GM12878 (cell line): ENCODE results near the gene LPAR5. TPM values are rescaled to one million over a fixed set of nuclear protein-coding genes. Genes with fewer than 3 reads are reported as not detected.

ENCODE experiments used
- ATF2 ChIP-seq: IDR thresholded peaks from 2 replicates; pipeline ENCODE4 v1.6.1; 2012; ENCODE audit warnings: low read length, inconsistent platforms
- BRCA1 ChIP-seq: IDR thresholded peaks from 2 replicates; pipeline ENCODE4 v1.6.1; 2011; ENCODE audit warnings: low read depth, low read length, improper control_type of control experiment
- GATAD2B ChIP-seq: fragments of 450-650 bp; conservative IDR thresholded peaks from 2 replicates; pipeline ENCODE4 v1.6.1; 2017; ENCODE audit warnings: low read depth, mild to moderate bottlenecking, moderate library complexity
- NFYB ChIP-seq: IDR thresholded peaks from 2 replicates; pipeline ENCODE4 v1.6.1; 2011; ENCODE audit warnings: low read depth, mild to moderate bottlenecking, low read length, improper control_type of control experiment, moderate library complexity; ENCODE audit not compliant: insufficient read depth
- TCF12 ChIP-seq: IDR thresholded peaks from 2 replicates; pipeline ENCODE4 v1.6.1; 2011; ENCODE audit warnings: low read depth, mild to moderate bottlenecking, low read length
- TCF3 ChIP-seq: IDR thresholded peaks from 2 replicates; pipeline ENCODE4 v1.6.1; 2012; ENCODE audit warnings: low read depth, mild to moderate bottlenecking, low read length, borderline replicate concordance; ENCODE audit not compliant: insufficient read depth
- polyA plus RNA-seq, 11 experiments: library from polyadenylated mRNA; depleted of rRNA in 4 of 11; unstranded in 6 of 11; stranded (reverse) in 5 of 11; fragments of >200 nt; fragmentation: Nextera tagmentation in 4 of 11; fragmentation: Illumina TruSeq in 1 of 11; extraction: Ambion mirVana in 4 of 11; extraction: Trizol in 1 of 11; gene quantifications; 1 replicate in 1 of 11; 2 replicates in 10 of 11; pipeline versions ENCODE4 v1.2.1 to v1.2.3, GENCODE V29; 2011 to 2016; ENCODE audit warnings: inconsistent platforms in 2 of 11, missing spikeins in 2 of 11, low read depth in 1 of 11
- total RNA-seq, 4 experiments: library from RNA; depleted of rRNA in 3 of 4; stranded (reverse); fragments of >200 nt in 3 of 4; fragmentation: Illumina TruSeq in 1 of 4; extraction: Trizol in 1 of 4; gene quantifications; 2 replicates each; pipeline versions ENCODE4 v1.2.1 to v1.2.3, GENCODE V29; 2013 to 2021
- TF ChIP-seq, protein P1 (sequence below): IDR thresholded peaks from 2 replicates; pipeline ENCODE4 v1.6.1; 2012; ENCODE audit warnings: low read depth, low read length, improper control_type of control experiment
- TF ChIP-seq, protein P2 (sequence below): fragments of 450-650 bp; formaldehyde crosslinking; IDR thresholded peaks from 2 replicates; pipeline ENCODE4 v1.4.0; 2022; ENCODE audit warnings: mild to moderate bottlenecking, moderate library complexity
- TF ChIP-seq, protein P3 (sequence below): fragments of 450-650 bp; IDR thresholded peaks from 2 replicates; pipeline ENCODE4 v1.6.1; 2017; ENCODE audit warnings: mild to moderate bottlenecking, moderate library complexity
- TF ChIP-seq, protein P4 (sequence below): fragments of 450-650 bp; formaldehyde crosslinking; IDR thresholded peaks from 2 replicates; pipeline ENCODE4 v1.4.0; 2020; ENCODE audit warnings: mild to moderate bottlenecking, moderate library complexity

The LPAR5 gene
- total and polyA plus RNA-seq, 10 of the 15 experiments (the other 5 are each of a cell fraction or from before 2014, with no cell fraction given) = 1.3 to 7.9 (median 5.3) TPM

DNA sequence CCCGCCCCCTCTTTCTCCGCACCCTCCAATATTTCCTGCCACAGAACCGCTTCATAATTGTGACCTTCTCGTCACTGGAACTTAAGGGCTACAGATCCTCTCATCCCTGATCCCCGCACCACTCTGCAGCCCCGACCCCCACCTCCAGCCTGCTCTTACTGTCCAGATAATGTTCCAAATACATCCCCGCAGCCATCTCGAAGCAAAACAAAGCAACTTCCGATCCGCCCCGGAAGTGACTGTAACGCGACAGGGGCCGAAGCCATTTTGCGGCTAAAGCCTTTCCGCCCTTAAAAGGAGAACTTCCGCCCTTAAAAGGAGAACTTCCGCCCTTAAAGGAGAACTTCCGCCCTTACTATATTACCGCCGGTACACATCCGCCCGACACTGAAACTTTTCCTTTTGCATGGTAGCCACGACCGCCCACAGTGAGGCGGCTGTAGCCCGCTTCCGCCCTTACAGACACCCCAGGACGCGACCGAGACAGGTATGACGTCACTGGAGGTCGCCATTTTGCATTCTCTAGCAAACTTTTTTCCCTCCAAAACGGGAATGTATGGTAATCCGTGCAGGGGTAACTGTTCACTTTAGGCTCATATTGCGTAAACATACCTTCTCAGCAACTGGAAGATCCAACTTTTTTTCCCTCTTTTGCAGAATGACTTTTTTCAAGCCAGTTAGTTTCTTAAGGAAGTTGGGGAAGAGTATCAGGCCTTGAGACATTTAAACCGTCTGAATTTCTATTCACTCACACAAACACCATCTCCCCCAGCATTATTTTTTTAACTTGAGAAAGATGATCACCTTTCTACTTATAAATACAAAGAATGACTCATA is 27.4 kb upstream of the LPAR5 start, which contains the start of gene ING4 (continued):
- TF ChIP-seq GATAD2B = peak; percentile 66
- peak; percentile 96 for TF ChIP-seq ATF2
- TF ChIP-seq, protein P1, sequence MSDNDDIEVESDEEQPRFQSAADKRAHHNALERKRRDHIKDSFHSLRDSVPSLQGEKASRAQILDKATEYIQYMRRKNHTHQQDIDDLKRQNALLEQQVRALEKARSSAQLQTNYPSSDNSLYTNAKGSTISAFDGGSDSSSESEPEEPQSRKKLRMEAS = no peak
- TF ChIP-seq BRCA1 = peak; percentile 47; the same call in 1 of the 2 replicates
- TF ChIP-seq, protein P2, sequence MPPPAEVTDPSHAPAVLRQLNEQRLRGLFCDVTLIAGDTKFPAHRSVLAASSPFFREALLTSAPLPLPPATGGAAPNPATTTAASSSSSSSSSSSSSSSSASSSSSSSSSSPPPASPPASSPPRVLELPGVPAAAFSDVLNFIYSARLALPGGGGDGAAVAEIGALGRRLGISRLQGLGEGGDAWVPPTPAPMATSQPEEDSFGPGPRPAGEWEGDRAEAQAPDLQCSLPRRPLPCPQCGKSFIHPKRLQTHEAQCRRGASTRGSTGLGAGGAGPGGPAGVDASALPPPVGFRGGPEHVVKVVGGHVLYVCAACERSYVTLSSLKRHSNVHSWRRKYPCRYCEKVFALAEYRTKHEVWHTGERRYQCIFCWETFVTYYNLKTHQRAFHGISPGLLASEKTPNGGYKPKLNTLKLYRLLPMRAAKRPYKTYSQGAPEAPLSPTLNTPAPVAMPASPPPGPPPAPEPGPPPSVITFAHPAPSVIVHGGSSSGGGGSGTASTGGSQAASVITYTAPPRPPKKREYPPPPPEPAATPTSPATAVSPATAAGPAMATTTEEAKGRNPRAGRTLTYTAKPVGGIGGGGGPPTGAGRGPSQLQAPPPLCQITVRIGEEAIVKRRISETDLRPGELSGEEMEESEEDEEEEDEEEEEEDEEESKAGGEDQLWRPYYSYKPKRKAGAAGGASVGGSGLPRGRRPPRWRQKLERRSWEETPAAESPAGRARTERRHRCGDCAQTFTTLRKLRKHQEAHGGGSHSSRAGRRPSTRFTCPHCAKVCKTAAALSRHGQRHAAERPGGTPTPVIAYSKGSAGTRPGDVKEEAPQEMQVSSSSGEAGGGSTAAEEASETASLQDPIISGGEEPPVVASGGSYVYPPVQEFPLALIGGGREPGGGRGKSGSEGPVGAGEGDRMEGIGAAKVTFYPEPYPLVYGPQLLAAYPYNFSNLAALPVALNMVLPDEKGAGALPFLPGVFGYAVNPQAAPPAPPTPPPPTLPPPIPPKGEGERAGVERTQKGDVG (CRISPR knock-in tag) = peak; percentile 83
- no peak for TF ChIP-seq TCF3
- TF ChIP-seq NFYB = no peak
- TF ChIP-seq, protein P3, sequence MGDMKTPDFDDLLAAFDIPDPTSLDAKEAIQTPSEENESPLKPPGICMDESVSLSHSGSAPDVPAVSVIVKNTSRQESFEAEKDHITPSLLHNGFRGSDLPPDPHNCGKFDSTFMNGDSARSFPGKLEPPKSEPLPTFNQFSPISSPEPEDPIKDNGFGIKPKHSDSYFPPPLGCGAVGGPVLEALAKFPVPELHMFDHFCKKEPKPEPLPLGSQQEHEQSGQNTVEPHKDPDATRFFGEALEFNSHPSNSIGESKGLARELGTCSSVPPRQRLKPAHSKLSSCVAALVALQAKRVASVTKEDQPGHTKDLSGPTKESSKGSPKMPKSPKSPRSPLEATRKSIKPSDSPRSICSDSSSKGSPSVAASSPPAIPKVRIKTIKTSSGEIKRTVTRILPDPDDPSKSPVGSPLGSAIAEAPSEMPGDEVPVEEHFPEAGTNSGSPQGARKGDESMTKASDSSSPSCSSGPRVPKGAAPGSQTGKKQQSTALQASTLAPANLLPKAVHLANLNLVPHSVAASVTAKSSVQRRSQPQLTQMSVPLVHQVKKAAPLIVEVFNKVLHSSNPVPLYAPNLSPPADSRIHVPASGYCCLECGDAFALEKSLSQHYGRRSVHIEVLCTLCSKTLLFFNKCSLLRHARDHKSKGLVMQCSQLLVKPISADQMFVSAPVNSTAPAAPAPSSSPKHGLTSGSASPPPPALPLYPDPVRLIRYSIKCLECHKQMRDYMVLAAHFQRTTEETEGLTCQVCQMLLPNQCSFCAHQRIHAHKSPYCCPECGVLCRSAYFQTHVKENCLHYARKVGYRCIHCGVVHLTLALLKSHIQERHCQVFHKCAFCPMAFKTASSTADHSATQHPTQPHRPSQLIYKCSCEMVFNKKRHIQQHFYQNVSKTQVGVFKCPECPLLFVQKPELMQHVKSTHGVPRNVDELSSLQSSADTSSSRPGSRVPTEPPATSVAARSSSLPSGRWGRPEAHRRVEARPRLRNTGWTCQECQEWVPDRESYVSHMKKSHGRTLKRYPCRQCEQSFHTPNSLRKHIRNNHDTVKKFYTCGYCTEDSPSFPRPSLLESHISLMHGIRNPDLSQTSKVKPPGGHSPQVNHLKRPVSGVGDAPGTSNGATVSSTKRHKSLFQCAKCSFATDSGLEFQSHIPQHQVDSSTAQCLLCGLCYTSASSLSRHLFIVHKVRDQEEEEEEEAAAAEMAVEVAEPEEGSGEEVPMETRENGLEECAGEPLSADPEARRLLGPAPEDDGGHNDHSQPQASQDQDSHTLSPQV = peak; percentile 95
- TF ChIP-seq TCF12 = no peak
- TF ChIP-seq, protein P4, sequence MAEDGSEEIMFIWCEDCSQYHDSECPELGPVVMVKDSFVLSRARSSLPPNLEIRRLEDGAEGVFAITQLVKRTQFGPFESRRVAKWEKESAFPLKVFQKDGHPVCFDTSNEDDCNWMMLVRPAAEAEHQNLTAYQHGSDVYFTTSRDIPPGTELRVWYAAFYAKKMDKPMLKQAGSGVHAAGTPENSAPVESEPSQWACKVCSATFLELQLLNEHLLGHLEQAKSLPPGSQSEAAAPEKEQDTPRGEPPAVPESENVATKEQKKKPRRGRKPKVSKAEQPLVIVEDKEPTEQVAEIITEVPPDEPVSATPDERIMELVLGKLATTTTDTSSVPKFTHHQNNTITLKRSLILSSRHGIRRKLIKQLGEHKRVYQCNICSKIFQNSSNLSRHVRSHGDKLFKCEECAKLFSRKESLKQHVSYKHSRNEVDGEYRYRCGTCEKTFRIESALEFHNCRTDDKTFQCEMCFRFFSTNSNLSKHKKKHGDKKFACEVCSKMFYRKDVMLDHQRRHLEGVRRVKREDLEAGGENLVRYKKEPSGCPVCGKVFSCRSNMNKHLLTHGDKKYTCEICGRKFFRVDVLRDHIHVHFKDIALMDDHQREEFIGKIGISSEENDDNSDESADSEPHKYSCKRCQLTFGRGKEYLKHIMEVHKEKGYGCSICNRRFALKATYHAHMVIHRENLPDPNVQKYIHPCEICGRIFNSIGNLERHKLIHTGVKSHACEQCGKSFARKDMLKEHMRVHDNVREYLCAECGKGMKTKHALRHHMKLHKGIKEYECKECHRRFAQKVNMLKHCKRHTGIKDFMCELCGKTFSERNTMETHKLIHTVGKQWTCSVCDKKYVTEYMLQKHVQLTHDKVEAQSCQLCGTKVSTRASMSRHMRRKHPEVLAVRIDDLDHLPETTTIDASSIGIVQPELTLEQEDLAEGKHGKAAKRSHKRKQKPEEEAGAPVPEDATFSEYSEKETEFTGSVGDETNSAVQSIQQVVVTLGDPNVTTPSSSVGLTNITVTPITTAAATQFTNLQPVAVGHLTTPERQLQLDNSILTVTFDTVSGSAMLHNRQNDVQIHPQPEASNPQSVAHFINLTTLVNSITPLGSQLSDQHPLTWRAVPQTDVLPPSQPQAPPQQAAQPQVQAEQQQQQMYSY (CRISPR knock-in tag) = no peak
